ENCODE results near the gene PDE3B. TPM values are rescaled to one million over a fixed set of nuclear protein-coding genes. Genes with fewer than 3 reads are reported as not detected.

Gene PDE3B
- total RNA-seq, 1 experiment from 2014 or later = not detected

- Histone ChIP-seq H4K20me1 (ENCODE audit: insufficient read depth, low read depth, low read length) (no peaks in the 10 kb centered on the region), H3K4me1 (ENCODE audit: low read length) (peaks cover 31% of the 10 kb centered on the region), H3K4me2 (ENCODE audit: low read depth, low read length, poor library complexity, severe bottlenecking) (peak overlapping the region; percentile 2), H3K4me3 (ENCODE audit: low read length) (no peak overlapping the region), H3K27ac (ENCODE audit: low read length) (no peak overlapping the region), H3K9me2 (replicated peaks; ENCODE audit: insufficient read depth, low read length) (no peaks in the 10 kb centered on the region), H3K9me3 (ENCODE audit: low read length) (no peaks in the 10 kb centered on the region), H2AFZ (ENCODE audit: low read length) (no peak overlapping the region), H3K9ac (ENCODE audit: low read length) (no peak overlapping the region), H3K27me3 (ENCODE audit: low read length) (no peaks in the 10 kb centered on the region), H3K79me2 (ENCODE audit: low read length) (no peaks in the 10 kb centered on the region), H3K36me3 (ENCODE audit: insufficient read depth, low read length) (no peaks in the 10 kb centered on the region)
- DNase-seq = no peak
These were observed 263.4 kb downstream of the PDE3B start for GRCh38 chr11:14906993-14907392.

DNA sequence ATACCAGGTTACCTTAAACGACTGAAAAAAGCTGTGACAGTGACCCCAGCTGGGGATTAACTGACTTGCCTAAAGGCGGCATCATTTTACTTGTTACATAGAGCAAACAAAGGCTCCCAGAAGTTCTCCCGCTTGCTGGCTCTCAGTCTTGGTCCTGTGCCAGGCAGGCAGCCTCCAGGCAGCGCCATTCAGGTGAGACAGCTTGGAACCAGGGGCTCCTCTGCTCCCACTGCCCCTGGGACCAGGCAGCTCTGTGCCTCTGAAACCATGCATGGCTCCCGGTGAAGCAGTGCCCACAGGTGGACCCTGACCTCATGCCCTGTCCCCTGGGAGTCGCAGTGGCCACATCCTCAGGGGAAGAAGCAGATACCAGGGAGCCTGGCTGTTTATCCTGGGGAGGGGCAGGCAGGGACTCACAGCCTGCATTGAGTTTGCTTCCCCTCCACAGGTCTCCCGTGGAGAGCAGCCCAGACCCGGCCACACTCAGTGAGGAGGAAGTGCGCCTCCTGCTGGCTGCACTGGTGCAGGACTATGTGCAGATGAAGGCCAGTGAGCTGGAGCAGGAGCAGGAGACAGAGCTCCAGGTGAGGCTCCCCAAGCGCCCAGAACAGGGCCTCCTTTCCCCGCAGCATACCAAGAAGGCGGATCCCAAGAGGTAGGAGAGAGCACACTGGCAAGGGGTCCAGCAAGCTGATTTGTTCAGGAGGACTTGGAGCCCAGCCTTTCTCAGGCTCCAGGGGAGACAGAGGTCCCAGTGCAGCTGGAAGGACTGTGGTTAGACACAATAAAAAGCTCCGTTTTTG, 264.0 kb downstream of the PDE3B start:
- Histone ChIP-seq H3K4me2 (ENCODE audit: low read depth, low read length, poor library complexity, severe bottlenecking) (peak overlapping the region; percentile 2), H3K36me3 (ENCODE audit: insufficient read depth, low read length) (no peaks in the 10 kb centered on the region), H3K79me2 (ENCODE audit: low read length) (no peaks in the 10 kb centered on the region), H3K9ac (ENCODE audit: low read length) (no peak overlapping the region), H4K20me1 (ENCODE audit: insufficient read depth, low read depth, low read length) (no peaks in the 10 kb centered on the region), H3K27ac (ENCODE audit: low read length) (no peak overlapping the region), H3K4me3 (ENCODE audit: low read length) (no peak overlapping the region), H3K27me3 (ENCODE audit: low read length) (no peaks in the 10 kb centered on the region), H2AFZ (ENCODE audit: low read length) (no peak overlapping the region), H3K4me1 (ENCODE audit: low read length) (peaks cover 31% of the 10 kb centered on the region), H3K9me3 (ENCODE audit: low read length) (no peaks in the 10 kb centered on the region), H3K9me2 (replicated peaks; ENCODE audit: insufficient read depth, low read length) (no peaks in the 10 kb centered on the region)
- DNase-seq = peak; percentile 91

DNA sequence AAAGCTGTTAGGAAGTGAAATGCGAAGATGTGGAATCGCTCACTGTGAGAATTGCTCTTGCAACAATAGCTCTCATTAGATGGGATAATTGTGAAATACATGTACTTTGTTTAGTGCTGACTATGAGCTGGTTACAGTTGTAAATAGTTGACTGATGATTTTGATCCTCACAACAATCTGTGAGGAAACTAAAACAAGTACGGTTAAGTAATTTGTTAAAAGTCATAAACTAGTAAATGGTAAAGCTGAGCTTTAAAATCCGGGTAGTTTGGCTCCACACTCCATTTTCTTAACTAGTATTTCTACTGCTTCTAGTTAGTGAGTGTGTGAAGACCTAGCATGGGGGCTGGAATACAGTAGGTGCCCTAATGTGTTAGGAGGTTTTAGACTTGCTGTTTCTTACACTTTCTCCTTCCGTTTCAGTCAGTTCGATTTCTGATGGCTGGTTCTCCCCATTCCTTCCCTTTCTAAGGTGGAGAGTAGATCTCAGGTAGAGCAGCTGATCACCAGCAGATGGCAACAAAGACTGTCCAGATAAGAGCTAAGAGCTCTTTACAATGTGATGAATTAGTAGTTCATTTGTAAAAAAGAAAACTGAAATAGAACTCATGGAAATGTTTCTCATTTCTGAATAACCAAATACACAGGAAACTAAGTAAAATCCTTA, 264.7 kb downstream of the PDE3B start:
- H3K27me3 ChIP-seq (ENCODE audit: low read length) = no peaks in the 10 kb centered on the region
- H2AFZ ChIP-seq (ENCODE audit: low read length) = no peak overlapping the region
- peaks cover 31% of the 10 kb centered on the region for H3K4me1 ChIP-seq (ENCODE audit: low read length)
- no peak overlapping the region for H3K27ac ChIP-seq (ENCODE audit: low read length)
- H3K4me2 ChIP-seq (ENCODE audit: low read depth, low read length, poor library complexity, severe bottlenecking) = no peak overlapping the region
- H3K4me3 ChIP-seq (ENCODE audit: low read length) = no peak overlapping the region
- no peaks in the 10 kb centered on the region for H3K79me2 ChIP-seq (ENCODE audit: low read length)
- H4K20me1 ChIP-seq (ENCODE audit: insufficient read depth, low read depth, low read length) = no peaks in the 10 kb centered on the region
- DNase-seq = peak; percentile 73
- no peaks in the 10 kb centered on the region for H3K36me3 ChIP-seq (ENCODE audit: insufficient read depth, low read length)
- H3K9ac ChIP-seq (ENCODE audit: low read length) = no peak overlapping the region
- no peaks in the 10 kb centered on the region for H3K9me2 ChIP-seq (replicated peaks; ENCODE audit: insufficient read depth, low read length)
- H3K9me3 ChIP-seq (ENCODE audit: low read length) = no peaks in the 10 kb centered on the region

DNA sequence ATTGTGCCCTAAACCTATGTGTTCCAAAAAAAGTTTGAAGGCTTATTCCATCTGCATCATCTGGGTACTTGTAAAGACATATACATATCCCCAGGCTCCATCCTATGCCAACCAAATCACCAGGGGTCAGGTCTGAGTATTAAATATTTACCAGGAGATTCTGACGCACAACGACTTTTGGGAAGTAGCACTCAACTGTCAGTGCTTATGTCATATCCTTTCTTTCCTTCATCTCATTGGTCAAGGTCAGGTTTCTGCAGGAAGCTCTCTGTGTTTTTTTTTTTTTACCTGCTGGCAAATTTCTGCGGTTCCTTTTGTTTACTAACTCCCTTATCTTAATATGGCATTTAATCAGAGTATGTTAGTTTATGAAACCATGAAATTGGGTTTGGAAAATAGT, 270.9 kb downstream of the PDE3B start:
- no peaks in the 10 kb centered on the region for H4K20me1 ChIP-seq (ENCODE audit: insufficient read depth, low read depth, low read length)
- H3K4me2 ChIP-seq (ENCODE audit: low read depth, low read length, poor library complexity, severe bottlenecking) = no peak overlapping the region
- no peaks in the 10 kb centered on the region for H3K9me2 ChIP-seq (replicated peaks; ENCODE audit: insufficient read depth, low read length)
- no peaks in the 10 kb centered on the region for H3K27me3 ChIP-seq (ENCODE audit: low read length)
- no peak overlapping the region for H3K4me3 ChIP-seq (ENCODE audit: low read length)
- DNase-seq = no peak
- no peaks in the 10 kb centered on the region for H3K4me1 ChIP-seq (ENCODE audit: low read length)
- H3K9me3 ChIP-seq (ENCODE audit: low read length) = no peaks in the 10 kb centered on the region
- H2AFZ ChIP-seq (ENCODE audit: low read length) = no peak overlapping the region
- H3K79me2 ChIP-seq (ENCODE audit: low read length) = no peaks in the 10 kb centered on the region
- H3K36me3 ChIP-seq (ENCODE audit: insufficient read depth, low read length) = no peaks in the 10 kb centered on the region
- H3K9ac ChIP-seq (ENCODE audit: low read length) = no peak overlapping the region
- no peak overlapping the region for H3K27ac ChIP-seq (ENCODE audit: low read length)

GRCh38 chr11:14916403-14916802, 272.8 kb downstream of the PDE3B start:
- Histone ChIP-seq H3K4me3 (ENCODE audit: low read length) (no peak overlapping the region), H3K9ac (ENCODE audit: low read length) (no peak overlapping the region), H3K36me3 (ENCODE audit: insufficient read depth, low read length) (no peaks in the 10 kb centered on the region), H2AFZ (ENCODE audit: low read length) (no peak overlapping the region), H3K4me2 (ENCODE audit: low read depth, low read length, poor library complexity, severe bottlenecking) (no peak overlapping the region), H3K9me2 (replicated peaks; ENCODE audit: insufficient read depth, low read length) (no peaks in the 10 kb centered on the region), H3K9me3 (ENCODE audit: low read length) (no peaks in the 10 kb centered on the region), H3K27me3 (ENCODE audit: low read length) (no peaks in the 10 kb centered on the region), H3K79me2 (ENCODE audit: low read length) (no peaks in the 10 kb centered on the region), H3K4me1 (ENCODE audit: low read length) (no peaks in the 10 kb centered on the region), H3K27ac (ENCODE audit: low read length) (no peak overlapping the region), H4K20me1 (ENCODE audit: insufficient read depth, low read depth, low read length) (no peaks in the 10 kb centered on the region)
- DNase-seq = no peak

Small RNA genes lying within 50 kb of the gene (small RNA-seq; reads per million reads assigned to genes)
- not detected for gene CALCP

Other genes with a start within 250 kb of the PDE3B start
- gene COPB1, start 144.0 kb upstream of the PDE3B start, total RNA-seq (2014; rRNA removed; shearing (Covaris generic); ENCODE audit: low replicate concordance) = 68.2 and 120 TPM in 2 replicates
- gene PSMA1, start 123.4 kb upstream of the PDE3B start, total RNA-seq (2014; rRNA removed; shearing (Covaris generic); ENCODE audit: low replicate concordance) = 98.7 and 217 TPM in 2 replicates
- gene CYP2R1, start 248.4 kb downstream of the PDE3B start, total RNA-seq (2014; rRNA removed; shearing (Covaris generic); ENCODE audit: low replicate concordance) = 19.6 and 36.9 TPM in 2 replicates

Data from Karpas-422 (cell line).